Activated T-cell treated with anti-CD3 and anti-CD28 coated beads for 24 hours (primary cell): ENCODE results near the gene MRLN.
"Not testable (repeated sequence)": the region's sequence is repeated elsewhere in the genome, so short reads cannot be mapped to it uniquely, and the experiment has no call there.

Source experiments
- DNase-seq: peaks from one replicate; pipeline ENCODE4 v3.0.0-alpha.2; 2020; ENCODE audit warnings: low read depth

The MRLN gene

DNA sequence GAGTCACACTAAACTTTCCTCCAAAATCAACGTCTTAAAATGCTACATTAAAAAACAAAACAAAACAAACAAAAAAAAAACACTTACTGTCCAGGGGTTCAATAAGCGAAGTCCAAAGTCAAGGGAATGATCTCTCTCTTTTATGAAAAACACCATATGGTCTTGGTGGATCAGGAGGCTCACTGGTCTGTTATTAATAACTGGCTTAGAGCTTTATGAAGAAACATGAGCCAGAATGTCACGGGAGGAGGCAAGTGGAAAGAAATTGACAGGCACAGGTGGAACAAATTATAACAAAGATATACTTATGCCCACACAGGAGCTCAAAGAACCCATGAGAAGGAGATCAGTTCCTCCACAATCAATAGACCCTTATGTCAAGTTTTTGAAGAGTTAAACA, at the start of gene MRLN:
TSS of gene MRLN (minus strand) at position 189 of the 400 bp plus-strand sequence.
- DNase-seq = no peak

DNA sequence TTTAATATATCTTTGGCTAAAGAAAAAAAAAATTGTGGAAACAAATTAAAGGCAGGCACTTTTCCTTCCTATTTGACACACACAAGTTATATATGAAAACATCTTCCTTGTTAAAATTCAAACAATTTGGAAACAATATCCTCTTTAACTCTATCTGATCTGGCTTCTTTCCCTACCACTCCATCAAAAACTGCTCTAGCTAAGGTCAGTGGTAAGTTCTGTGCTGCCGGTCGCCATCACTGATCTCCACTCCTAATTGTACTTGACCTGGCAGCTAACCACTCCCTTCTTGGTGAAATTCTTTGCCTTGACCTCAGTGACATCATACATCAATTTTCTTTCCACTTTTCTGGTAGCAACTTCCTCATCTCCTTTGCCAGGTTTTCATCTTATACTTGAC, 47.9 kb upstream of the MRLN start:
- DNase-seq = no peak

DNA sequence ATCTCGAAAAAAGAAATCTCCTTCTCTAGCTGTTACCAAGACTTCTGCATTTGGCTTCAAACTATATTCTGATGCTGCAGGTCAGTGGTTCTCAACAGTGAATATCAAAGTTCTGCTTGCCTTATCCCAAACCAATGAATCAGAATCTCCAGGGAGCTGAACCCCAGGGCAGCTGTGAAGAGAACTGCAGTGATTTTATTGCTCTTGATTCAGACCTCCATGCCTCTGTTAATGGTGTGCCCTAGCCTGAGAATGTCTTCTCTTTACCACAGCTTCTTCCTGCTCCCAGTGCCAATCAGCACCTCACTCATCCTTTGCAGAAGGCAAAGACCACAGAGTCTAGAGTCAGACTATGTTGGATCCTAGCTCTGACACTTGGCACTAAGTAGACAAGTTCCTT, 46.2 kb upstream of the MRLN start:
- no peak for DNase-seq

DNA sequence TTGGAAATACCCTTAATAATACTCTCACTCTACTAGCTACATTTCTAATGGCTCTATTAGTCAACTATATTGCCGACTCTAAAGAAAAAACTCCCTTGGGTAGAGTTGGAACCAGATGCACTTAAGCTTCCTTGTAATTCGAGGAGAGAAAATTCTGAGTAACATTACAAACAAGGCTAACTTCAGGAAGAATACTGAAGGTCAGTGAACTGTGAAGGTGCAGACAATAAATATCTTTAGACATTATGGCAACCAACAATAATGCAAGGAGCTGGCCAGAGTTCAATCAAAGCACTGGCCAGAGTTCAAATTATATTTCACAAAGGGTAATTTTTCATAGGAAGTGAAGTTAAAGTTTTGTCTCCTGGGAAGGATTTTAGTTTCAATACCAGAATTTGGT, 40.7 kb upstream of the MRLN start:
- no peak for DNase-seq

DNA sequence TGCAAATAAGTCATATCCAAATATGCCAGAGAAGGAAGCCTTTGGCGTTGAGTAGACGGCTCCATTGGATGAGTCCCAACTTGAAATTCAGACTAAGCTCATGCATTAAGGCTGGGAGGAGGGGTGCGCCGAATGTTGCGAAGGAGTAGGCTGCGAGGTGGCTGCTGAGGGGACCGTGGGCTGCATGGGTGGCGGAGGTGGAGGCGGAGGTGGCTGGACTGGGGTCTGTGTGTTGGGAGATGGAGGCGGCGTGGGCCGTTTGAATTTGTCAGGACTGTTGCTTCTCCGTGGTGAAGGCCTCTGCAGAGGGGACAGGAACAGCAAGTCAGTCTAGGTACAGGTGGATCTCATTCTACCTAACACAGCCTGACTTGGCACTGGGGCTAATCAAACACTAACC, 39.6 kb upstream of the MRLN start:
- no peak for DNase-seq

DNA sequence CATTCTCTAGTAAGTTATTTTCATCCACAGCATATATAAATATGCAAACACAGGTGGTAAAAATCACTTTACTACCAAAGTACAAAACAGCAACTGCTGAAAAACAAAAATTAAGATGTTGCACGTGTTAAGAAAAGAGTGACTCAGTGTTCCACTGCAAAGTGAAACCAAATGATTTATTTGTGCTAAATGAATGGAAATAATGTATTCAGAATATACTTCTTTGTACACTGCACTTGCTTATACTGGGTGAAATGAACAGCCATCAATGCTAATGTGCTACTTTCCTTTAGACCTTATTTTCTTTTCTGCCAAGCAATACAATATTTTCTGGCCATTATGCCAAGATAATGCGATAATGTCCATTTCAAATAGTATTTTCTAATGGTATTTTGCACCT, 38.3 kb upstream of the MRLN start:
- no peak for DNase-seq

DNA sequence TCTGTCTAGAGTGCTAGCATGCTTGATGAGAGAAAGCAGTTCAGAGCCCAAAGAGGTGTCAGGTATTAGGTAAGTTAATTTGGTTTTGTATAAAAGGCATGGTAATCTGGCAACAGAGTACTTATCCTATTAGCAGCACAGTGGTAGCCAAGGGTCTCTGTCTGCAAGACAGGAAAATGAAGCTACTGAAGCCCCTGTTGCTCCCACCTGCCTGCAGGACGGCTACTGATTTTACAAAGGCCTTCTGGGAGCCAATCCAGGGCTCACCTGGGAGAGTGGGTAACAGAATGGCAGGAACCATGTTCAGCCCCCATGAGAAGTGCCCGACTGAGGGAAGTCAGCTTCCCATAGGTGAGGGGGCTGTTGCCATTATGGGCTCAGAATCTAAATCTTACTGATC, 36.8 kb upstream of the MRLN start:
- DNase-seq = not testable (repeated sequence)

DNA sequence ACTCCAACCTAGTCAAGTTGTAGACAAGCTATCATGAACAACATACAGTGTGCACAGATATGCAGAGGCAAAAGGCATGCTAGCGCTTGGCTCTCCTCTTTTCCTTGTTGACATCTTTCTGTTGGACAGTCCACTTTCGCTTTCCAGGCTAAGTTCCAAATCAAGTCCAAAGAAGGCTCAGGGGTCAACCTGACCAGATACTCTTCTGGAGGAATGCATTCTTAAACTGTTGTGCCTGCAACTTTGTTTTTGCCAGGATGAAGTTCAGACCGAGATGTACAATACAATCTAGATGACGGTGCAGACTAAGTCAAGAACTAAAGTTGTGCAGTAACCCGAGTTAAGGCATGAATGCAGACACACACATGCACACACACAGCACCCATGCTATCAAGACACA, 35.7 kb upstream of the MRLN start:
- DNase-seq = not testable (repeated sequence)

DNA sequence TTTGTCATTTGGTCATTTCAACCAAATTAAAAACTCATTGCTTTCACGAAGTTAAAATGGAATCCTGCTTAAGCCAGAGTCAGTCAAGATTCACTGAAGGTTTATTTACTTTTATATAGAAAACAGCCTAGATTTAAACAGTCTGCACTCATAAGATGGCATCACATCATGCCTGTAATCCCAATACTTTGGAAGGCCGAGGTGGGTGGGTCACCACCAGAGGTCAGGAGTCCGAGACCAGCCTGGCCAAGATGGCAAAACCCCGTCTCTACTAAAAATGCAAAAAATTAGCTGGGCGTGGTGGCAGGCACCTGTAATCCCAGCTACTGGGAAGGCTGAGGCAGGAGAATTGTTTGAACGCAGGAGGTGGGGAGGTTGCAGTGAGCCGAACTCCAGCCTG, 33.8 kb upstream of the MRLN start:
- DNase-seq = not testable (repeated sequence)

DNA sequence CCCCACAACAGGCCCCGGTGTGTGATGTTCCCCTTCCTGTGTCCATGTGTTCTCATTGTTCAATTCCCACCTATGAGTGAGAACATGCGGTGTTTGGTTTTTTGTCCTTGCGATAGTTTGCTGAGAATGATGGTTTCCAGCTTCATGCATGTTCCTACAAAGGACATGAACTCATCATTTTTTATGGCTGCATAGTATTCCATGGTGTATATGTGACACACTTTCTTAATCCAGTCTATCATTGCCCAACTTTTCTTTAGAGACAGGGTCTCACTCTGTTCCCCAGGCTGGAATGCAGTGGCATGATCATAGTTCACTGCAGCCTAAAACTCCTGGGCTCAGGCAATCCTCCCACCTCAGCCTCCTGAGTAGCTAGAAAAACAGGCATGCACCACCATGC, 32.2 kb upstream of the MRLN start:
- DNase-seq = not testable (repeated sequence)

DNA sequence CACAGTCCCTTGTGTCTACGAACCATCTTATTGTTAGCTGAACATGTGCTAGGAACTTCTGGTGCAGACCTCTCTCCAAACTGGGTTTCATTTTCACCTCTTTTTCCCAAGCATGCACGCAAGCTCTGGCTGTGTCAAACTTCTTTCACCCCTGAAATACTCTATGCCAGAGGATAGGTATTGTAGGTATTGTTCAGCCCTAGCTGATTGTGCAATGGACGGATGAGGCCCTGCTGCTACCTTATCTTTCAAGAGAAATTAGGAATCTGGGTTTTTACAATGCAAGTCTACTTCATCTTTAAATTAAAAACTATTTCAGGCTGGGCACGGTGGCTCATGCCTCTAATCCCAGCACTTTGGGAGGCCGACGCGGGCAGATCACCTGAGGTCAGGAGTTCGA, 28.3 kb upstream of the MRLN start:
- no peak for DNase-seq

DNA sequence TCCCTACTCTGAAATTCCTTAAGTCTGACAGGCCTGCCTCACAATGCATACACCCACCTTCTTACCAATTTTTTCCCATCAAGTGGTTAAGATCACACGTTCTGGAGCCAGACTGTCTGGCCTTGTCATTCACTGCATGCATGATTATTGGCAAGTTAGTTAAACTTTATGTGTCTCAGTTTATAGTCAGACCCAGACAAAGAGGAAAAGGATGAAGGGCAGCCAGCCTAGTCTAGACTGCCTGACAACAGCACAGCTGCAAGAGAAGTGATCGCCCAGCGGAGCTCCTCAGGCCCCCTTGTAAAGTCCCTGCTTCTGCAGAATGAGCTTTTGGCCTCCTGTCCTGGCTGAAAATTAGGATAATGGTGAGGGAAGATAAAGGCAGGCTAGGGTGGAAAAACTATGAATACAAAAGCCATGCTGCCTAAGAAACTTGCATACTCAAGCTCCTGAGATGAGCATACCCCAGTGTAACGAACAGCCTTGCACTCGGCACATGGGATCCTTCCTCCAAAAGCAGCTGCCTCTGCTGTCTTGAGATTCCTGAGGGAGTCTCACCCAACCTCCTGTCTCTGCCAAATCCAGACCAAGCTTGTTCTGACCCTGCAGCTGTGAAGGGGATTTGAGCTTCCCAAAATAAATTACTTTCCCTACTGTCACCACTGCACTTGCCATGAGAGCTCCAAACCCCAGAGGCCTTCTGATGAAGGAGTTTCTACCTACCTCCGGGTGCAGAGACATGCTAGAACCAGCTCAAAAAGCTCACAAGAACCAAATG, 26.7 kb upstream of the MRLN start:
- DNase-seq = no peak

DNA sequence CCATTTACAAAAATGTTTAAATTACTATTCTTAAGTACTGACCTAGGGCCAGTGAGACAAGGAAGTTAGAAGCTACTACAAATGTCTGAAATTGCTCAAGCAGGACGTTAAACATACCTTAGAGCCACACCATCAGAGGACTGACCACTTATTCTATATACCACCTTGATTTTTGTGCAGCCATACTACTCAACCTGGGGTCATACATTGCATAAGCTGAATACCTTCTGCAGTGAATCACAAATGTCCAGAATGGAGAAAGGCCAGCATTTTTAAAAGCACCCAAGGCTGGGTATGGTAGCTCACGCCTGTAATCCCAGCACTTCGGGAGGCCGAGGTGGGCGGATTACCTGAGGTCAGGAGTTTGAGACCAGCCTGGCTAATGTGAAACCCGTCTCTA, 21.2 kb upstream of the MRLN start:
- DNase-seq = no peak

DNA sequence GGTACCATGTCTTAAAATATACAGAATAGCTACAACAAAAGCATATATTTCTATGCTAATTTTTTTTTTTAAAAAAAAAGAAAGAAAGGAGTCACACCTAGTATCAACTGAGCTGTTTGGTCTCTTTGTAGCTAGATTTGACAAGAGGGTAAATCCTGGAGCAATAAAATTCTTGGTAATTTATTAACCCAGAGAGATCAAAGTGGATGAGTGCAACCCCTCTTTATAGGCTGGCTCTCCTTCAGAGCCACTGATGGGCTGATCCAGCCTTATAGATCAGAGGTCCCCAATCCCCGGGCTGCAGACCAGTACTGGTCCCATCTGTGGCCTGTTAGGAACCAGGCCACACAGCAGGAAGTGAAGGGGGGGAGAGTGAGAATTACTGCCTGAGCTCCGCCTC, 19.8 kb upstream of the MRLN start:
- no peak for DNase-seq

DNA sequence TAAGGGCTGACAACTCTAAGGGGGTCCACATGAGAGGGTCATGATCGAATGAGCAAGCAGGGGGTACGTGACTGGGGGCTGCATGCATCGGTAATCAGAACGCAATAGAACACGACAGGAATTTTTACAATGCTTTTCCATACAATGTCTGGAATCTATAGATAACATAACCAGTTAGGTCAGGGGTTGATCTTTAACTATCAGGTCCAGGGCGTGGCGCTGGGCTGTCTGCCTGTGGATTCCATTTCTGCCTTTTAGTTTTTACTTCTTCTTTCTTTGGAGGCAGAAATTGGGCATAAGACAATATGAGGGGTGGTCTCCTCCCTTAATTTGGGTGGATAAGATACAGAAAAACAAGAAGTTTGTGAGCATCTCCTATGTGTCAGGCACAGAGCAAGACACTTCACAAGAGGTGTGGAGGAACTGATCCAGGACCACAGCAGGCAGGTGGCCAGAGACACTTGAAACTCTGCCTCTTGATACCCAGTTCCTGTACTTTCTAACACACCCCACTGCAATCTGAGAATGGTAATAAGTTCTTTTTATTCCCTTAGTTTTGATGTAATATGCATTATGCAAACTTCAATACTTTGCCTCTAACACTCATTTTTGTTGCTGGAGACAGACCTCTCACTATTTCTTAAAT, 18.0 kb upstream of the MRLN start:
- DNase-seq = no peak

DNA sequence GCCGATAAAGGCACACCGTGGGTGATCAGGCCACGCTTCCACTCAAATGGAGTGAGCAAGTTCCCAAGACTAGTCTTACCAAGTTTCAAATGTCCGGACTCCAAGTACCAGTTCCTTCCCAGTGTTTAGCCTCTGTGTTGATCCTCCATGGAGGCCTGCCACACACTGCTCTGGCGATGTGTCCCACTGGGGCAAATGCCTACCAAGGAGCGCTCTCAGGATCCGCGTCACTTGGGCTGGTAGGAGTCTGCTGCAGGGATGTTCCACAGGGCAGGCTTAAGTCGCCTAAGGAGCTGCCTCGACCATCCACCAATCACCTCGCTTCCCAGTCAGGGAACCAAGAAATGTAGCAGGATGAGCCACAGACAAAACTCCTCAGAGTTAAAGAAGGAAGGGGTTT, 17.4 kb upstream of the MRLN start:
- no peak for DNase-seq

DNA sequence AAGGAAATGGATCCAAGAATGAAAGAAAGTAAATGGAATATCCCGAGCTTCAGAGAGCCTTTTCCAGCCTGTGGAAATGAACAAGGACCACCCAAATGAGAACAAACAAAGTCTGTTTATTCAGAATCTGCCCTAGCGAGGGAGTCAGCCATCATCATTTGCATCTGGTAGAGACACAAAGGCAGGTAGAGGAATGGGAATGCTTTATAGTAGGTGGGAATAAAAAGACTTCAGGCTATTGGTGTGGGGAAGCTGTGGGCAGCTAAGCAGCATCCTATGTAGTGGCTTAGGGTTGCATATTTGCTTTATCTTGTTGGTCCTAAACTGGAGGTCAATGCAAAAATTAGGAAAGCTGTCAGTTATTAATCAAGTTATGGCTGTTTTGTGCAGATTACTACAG, 9.2 kb upstream of the MRLN start:
- no peak for DNase-seq

DNA sequence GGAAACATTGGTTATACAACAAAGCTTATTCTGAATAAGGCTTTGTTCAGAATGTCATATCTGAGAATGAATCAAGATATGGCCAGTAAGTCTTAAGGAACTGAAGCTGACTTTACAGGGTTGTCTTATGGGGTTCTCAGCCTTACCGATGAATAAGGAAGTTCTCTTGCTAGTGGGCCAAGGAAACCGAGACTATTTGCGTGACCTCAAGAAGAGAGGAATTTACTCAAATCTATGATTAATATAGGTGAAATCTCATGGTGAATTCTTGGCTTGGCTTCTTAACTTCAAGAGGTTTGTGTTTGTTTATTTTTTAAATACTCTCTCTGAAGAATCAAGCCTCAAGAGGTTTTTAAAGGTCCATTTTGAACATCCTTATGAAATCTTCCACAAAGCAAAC, 4.7 kb upstream of the MRLN start:
- no peak for DNase-seq

DNA sequence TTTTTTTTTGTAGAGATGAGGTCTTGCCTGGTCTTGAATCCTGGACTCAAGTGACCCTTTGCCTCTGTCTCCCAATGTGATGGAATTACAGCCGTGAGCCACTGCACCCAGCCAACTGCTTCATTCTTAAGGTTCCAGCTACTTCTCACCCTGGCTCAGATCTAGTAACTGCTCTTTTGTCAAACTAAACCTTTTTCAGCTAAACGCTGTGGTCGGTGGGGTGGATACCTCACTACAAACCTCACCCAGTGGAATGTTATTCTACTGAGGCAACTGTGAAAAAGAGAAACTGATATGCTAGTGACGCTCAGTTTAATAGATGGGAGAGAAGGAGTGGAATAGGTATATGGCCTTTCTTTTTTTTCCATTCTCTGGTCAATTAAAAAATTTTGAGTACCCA, 1.7 kb upstream of the MRLN start:
- no peak for DNase-seq

DNA sequence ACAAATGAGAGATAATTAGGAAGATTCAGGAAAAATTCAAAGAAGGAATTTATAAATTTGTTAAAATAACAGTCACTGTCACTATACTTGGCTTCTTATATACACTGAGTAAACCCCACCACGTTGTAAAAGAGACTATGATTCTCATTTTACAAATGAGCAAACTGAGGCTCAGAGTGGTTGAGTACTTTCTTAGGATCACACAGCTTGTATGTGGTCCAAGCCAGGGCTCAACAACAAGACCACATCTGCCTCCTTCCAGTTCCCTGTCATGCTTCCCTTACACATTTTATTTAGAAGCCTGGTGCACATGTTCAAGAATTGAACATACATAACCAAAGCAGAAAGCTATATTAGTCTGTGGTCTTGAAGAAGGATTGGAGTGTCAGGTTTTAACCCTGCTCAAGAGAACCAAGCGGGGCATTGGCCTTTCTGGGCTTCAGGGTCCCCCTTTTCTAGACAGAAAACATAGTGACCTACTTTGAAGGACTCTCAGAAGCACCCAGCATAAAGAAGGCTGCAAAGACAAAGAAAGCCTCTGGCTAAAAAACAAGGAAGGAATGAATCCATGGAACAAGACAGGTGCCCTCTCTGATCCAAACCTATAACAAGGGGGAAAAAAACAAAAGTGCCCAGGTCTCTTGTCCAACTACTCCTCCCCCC, 846 bp downstream of the MRLN start:
- DNase-seq = no peak

DNA sequence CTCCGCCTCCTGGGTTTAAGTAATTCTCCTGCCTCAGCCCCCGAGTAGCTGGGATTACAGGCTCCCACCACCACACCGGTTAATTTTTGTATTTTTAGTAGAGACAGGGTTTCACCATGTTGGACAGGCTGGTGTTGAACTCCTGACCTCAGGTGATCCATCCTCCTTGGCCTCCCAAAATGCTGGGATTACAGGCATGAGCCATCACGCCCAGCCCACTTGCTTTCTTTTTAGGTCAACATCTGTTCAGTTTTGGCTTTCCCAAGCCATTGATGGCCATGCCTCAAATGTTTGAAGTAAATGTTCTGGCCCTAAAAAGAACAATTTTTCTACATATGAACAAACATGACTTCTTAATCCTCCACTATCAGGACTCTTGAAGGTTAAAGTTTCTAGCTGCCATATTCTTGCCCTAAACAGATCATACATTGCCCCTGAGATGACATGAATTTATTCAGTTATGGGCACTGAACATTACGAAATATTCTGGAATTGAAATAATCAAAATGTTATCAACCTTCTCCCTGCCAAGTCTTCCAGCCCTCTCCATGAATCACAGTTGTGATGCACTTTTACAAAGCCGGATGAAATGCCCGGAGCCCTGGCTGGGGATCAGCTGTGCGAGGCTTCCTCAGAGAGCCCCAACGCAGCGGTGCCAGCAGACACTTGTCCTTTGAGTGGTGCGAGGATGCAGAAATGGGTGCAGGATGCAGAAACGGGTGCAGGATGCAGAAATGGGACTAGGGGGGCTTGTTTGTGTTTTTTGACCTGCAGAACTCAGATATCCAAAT, 2.9 kb downstream of the MRLN start:
- DNase-seq = no peak

DNA sequence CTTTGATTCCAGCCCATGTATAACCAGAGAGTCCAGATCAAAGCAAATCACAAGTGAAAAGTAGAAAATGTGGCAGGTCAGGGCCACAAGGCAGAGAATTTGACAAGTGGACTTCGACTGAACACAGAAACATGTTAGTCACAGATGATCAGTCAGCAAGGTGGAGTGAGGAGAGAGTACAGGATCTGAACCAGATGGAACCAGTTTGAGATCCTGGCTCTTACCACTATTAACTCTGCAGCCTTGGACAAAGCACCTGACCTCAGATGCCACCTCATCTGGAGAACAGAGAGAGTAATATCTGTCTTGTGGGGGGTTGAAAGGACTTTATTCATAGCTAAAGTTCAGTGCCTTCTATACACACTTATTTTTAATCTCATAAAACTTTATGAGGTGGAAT, 4.4 kb downstream of the MRLN start:
- no peak for DNase-seq
